HFF-Myc (cell line): ENCODE measurements around the gene KLRC4.
"Not testable (repeated sequence)": the region's sequence is repeated elsewhere in the genome, so short reads cannot be mapped to it uniquely, and the experiment has no call there.

Source experiments
- DNase-seq: peaks from one replicate; pipeline ENCODE4 v3.0.0-alpha.2; 2011; ENCODE audit warnings: low read depth; ENCODE audit errors: extremely low read depth
- H3K4me3 ChIP-seq: replicated peaks from 2 replicates; pipeline ENCODE4 v1.5.1; 2011; ENCODE audit warnings: low read depth, mild to moderate bottlenecking, control low read depth, low read length
- TF ChIP-seq, protein P1 (sequence below): IDR thresholded peaks from 2 replicates; pipeline ENCODE4 v1.5.1; 2012; ENCODE audit warnings: mild to moderate bottlenecking, low read depth, low read length, control low read depth; ENCODE audit errors: missing control alignments

KLRC4 gene

DNA sequence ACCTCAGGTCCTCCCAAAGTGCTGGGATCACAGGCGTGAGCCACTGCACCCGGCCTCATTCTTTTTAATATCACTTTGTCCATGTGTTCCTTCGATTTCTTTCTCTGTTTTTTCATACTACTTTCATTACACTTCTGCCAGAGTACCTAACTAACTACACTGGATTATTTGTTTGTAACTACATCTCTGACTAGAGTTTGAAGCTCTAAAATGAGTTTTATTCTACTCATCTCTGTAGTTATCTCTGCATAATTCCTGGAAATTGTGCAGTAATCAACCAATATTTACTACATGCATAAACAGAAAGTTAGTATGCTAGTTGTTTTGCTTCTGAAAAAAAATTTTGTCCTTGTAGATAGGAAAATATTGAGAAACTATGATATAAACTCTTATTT lies 34.9 kb downstream of the KLRC4 start:
- TF ChIP-seq, protein P1, sequence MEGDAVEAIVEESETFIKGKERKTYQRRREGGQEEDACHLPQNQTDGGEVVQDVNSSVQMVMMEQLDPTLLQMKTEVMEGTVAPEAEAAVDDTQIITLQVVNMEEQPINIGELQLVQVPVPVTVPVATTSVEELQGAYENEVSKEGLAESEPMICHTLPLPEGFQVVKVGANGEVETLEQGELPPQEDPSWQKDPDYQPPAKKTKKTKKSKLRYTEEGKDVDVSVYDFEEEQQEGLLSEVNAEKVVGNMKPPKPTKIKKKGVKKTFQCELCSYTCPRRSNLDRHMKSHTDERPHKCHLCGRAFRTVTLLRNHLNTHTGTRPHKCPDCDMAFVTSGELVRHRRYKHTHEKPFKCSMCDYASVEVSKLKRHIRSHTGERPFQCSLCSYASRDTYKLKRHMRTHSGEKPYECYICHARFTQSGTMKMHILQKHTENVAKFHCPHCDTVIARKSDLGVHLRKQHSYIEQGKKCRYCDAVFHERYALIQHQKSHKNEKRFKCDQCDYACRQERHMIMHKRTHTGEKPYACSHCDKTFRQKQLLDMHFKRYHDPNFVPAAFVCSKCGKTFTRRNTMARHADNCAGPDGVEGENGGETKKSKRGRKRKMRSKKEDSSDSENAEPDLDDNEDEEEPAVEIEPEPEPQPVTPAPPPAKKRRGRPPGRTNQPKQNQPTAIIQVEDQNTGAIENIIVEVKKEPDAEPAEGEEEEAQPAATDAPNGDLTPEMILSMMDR, result no peak
- no peak overlapping the region for H3K4me3 ChIP-seq
- no peak for DNase-seq

DNA sequence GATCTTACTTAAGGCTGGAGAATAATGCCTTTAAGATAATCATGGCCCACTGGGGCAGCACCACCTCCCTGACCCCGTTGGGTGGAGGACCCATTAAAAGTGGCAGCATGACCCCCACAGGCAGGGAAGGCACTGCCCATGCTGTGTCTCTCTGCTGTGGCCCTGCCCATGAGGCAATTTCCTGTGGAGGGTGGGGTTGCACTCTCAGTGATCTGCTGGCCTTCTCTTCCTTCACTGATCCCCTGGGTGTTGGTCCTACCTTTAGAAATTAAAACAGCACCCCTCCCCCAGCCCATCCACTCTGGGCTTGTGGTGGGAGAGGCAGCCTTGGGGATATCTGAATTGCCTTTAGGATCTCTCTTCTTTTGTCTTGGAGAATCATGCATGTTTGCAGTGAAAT lies 37.0 kb downstream of the KLRC4 start:
- TF ChIP-seq, protein P1, result no peak
- H3K4me3 ChIP-seq, result no peak overlapping the region
- no peak for DNase-seq

DNA sequence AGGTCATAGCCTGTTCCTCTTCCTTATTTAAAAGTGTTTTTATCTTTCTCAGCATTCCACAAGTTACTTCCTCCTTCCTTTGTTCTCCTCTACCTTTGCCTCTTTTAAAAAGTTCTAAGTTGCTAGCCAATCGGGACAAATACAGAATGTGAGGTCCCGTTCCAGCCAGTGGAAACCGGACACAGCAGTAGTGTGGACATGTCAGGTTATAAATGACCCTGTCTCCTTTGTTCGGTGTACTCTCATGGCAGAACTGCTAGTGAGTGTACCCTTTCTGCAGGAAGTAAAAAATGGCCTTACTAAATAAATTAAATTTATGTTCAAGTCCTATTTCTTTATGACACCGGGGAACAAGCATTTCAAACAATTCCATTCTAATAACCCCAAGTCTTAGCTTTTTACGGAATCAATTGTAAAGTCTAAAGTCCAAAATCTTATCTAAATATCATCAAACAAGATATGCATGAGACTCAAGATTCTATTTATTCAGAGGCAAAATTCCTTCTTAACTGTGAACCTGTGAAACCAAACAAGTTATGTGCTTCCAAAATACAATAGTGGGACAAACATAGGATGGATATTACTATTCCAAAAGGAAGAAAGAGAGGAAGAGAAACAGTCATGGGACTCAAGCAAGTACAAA lies 37.5 kb downstream of the KLRC4 start:
- H3K4me3 ChIP-seq, result not testable (repeated sequence)

DNA sequence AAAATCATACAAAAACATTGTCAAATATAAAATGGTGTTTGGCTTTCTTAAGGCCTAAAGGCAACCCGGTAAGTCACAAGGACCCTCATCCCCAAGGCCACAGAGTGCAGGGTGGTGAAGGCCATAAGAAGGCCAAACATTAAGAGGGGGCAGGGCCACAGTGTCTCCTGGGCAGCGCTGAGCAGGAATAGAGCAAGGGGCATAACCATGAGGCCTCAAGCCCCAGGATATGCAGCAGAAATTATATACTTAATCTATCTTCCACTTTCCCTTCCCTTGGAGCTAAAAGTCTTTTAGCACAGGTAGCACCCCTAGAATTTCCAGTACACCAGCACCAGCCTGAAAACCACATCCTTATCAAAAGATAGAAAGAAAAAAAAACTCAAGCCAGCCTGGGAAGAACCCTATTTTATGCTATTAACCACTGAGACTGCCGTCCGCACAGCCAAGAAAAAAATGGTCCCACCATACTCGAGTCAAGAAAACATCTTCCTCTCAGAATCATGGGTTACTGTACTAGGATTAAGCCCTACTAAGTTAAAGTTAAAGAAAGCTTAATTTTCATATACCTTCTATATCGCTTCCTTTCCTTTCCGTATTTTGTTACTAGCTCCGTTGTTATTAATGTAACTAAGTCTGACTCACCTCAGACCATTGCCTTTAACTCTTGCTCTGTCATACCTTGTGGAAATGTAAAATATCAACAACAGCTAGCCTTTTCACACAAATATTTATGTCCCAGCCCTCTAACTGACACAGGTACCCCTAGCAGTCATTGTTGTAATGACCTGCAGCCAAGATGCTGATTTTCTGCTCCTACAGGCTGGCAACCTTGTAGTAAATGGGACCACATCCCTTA lies 39.8 kb downstream of the KLRC4 start:
- TF ChIP-seq, protein P1, result no peak
- no peak overlapping the region for H3K4me3 ChIP-seq
- no peak for DNase-seq

More for the DNA sequence above, 37.5 kb downstream of the KLRC4 start:
- DNase-seq, result not testable (repeated sequence)

DNA sequence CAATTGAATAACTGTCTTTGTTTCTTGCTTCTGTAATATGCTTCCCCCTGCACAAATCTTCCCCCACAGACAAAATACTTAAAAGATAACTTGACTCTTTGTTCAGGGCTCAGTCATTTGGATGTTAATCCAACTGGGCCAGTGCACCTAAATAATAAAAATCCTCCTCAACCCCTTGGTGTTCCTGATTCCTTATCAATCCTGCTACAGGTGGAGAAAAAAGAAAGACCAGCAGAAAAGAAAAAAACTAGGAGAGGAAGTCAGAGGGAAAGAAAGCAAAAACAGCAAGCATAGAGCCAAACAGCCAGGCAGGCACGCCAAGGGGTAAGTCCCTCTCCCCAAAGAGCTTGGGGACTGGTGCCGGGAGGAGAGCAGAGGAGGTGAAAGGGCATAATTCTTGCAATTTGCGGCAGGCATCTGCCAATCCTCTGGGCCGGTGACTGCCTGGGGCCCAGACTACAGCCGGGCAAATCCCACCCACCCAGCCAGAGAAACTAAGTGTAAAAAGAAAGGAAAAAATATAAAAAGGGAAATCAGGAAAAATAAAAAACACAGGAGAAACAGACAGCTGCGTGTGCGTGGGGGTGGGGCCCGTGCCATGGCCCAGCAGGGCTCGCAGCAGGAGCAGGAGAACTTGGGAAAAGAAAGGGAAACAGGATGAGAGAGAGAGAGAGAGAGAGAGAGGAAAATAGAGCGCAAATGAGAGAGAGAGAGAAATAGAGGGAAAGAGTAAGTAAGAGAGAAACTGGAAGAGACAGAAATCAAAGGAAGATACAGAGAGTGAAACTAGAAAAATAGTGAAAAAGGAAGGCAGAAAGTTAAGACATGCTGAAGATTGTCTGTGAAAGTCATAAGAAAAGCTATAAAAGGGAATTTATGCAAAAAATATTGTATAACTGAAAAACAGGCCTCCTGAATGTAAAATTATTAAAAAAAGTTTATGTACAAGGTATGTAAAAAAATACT lies 41.1 kb downstream of the KLRC4 start:
- no peak overlapping the region for H3K4me3 ChIP-seq
- DNase-seq, result no peak
- TF ChIP-seq, protein P1, result no peak

DNA sequence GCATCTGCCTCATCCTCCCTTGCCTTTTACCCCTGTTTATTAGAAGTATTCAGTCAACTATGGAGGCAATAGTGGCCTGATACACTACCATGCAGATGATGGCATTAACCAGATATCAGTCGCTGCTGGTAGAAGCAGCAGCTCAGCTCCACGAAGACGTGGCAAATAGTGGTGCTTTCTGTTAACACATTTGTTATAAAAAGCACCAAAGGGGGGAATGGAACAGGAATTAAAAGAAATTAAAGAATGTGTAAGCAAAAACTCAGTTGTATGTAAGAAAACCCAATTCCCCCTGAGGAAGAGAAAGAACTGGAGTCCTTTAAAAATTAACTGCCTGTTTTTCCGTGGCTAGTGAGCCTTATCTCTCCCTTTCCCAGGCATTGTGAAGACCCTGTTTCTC lies 41.8 kb downstream of the KLRC4 start:
- not testable (repeated sequence) for DNase-seq, H3K4me3 ChIP-seq

DNA sequence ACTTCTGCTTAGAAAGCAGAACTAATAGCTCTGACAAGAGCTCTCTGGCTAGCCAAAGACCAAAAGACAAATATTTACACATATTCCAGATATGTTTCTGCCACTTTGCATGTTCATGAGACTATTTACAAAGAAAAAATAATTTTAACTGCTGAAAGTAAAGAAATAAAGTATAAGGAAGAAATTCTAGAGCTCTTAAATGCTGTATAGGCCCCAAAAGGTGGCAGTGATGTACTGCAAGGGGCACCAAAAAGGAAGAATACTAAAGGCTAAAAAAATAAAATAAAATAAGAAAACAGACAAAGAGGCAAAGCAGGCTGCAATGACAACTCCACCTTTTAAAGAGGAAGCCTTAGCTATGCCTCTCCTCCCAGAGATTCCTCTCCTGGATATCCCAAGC lies 42.7 kb downstream of the KLRC4 start:
- no peak overlapping the region for H3K4me3 ChIP-seq
- TF ChIP-seq, protein P1, result peak; percentile 29
- no peak for DNase-seq
